ENCODE measurements around the gene GAP43. TPM values are rescaled to one million over a fixed set of nuclear protein-coding genes. Genes with fewer than 3 reads are reported as not detected.
"Not testable (repeated sequence)": the region's sequence is repeated elsewhere in the genome, so short reads cannot be mapped to it uniquely, and the experiment has no call there.

Gene GAP43
- total and polyA plus RNA-seq, 3 experiments from 2014 or later = not detected

DNA sequence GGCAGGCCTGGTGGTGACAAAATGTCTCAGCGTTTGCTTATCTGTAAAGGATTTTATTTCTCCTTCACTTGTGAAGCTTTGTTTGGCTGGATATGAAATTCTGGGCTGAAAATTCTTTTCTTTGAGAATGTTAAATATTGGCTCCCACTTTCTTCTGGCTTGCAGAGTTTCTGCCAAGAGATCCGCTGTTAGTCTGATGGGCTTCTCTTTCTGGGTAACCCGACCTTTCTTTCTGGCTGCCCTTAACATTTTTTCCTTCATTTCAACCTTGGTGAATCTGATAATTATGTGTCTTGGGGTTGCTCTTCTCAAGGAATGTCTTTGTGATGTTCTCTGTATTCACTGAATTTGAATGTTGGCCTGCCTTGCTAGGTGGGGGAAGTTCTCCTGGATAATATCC, 113.0 kb downstream of the GAP43 start:
- CTCF ChIA-PET; H3K4me1 ChIP-seq (ENCODE audit: insufficient read depth, low read length); H3K27ac Mint-ChIP-seq; H3K27me3 ChIP-seq (ENCODE audit: insufficient read depth, low read length, poor library complexity, severe bottlenecking); H3K36me3 Mint-ChIP-seq; H3K27ac ChIP-seq (ENCODE audit: low read depth, low read length); H3K36me3 ChIP-seq (ENCODE audit: insufficient read depth, low read length); POLR2A ChIA-PET; H3K4me1 Mint-ChIP-seq; H3K9me3 ChIP-seq (ENCODE audit: low read length); H3K4me3 ChIP-seq (ENCODE audit: low read length); H3K4me3 Mint-ChIP-seq; DNase-seq: not testable (repeated sequence)
- H3K27me3 Mint-ChIP-seq = peaks cover 20 to 40% of the 10 kb centered on the region in 2 donors
- H3K9me3 Mint-ChIP-seq = peaks cover 8 to 19% (median 14%) of the 10 kb centered on the region in 5 donors

DNA sequence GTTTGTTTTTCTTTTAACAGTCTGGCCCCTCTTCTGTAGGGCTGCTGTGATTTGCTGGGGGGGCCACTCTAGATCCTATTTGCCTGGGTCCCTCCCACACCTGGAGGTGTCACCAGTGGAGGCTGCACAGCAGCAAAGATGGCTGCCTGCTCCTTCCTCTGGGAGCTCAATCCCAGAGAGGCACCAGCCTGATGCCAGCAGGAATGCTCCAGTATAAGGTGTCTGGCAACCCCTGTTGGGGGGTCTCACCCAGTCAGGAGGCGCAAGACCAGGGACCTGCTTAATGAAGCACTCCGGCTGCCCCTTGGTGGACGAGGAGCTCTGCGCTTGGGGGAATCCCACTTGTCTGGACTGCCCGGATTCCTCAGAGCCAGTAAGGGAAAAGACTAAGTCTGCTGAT, 118.3 kb downstream of the GAP43 start:
- H3K4me3 ChIP-seq (ENCODE audit: low read length) = no peak overlapping the region
- no peaks in the 10 kb centered on the region for H3K27me3 ChIP-seq (ENCODE audit: insufficient read depth, low read length, poor library complexity, severe bottlenecking)
- ChIA-PET CTCF (no interaction called here), POLR2A (no interaction called here)
- Mint-ChIP-seq H3K4me1 (no peaks in the 10 kb centered on the region), H3K27ac (no peak overlapping the region), H3K27me3 (peaks cover 31 to 63% of the 10 kb centered on the region in 2 donors), H3K4me3 (no peak overlapping the region), H3K36me3 (peaks cover 0 to 5% (median 2%) of the 10 kb centered on the region in 3 donors), H3K9me3 (peaks cover 8 to 19% (median 14%) of the 10 kb centered on the region in 5 donors)
- no peak overlapping the region for H3K27ac ChIP-seq (ENCODE audit: low read depth, low read length)
- H3K4me1 ChIP-seq (ENCODE audit: insufficient read depth, low read length) = no peaks in the 10 kb centered on the region
- no peaks in the 10 kb centered on the region for H3K9me3 ChIP-seq (ENCODE audit: low read length)
- no peaks in the 10 kb centered on the region for H3K36me3 ChIP-seq (ENCODE audit: insufficient read depth, low read length)
- DNase-seq = no peak

DNA sequence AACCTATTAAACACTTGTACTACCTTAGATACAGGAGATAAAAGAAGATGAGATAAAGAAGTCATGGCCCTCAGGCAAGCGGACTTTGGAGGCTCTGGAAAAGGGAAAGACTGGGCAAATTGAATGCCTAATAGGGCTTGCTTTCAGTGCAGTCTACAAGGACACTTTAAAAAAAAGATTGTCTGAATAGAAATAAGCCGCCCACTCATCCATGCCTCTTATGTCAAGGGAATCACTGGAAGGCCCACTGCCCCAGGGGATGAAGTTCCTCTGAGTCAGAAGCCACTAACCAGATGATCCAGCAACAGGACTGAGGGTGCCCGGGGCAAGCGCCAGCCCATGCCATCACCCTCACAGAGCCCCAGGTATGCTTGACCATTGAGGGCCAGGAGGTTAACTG, 121.2 kb downstream of the GAP43 start:
- Mint-ChIP-seq H3K27me3 (peaks cover 38 to 65% of the 10 kb centered on the region in 2 donors), H3K9me3 (peaks cover 4 to 16% (median 11%) of the 10 kb centered on the region in 5 donors)
- H3K27ac ChIP-seq (ENCODE audit: low read depth, low read length); H3K27ac Mint-ChIP-seq; H3K27me3 ChIP-seq (ENCODE audit: insufficient read depth, low read length, poor library complexity, severe bottlenecking); POLR2A ChIA-PET; CTCF ChIA-PET; H3K9me3 ChIP-seq (ENCODE audit: low read length); DNase-seq; H3K4me3 Mint-ChIP-seq; H3K36me3 Mint-ChIP-seq; H3K4me3 ChIP-seq (ENCODE audit: low read length); H3K4me1 ChIP-seq (ENCODE audit: insufficient read depth, low read length); H3K4me1 Mint-ChIP-seq; H3K36me3 ChIP-seq (ENCODE audit: insufficient read depth, low read length): not testable (repeated sequence)

DNA sequence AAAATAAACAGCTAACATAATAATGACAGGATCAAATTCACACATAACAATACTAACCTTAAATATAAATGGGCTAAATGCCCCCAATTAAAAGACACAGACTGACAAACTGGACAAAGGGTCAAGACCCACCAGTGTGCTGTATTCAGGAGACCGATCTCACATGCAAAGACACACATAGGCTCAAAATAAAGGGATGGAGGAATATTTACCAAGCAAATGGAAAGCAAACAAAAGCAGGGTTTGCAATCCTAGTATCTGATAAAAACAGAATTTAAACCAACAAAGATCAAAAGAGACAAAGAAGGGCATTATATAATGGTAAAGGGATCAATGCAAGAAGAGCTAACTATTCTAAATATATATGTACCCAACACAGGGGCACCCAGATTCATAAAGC, 129.7 kb downstream of the GAP43 start:
- H3K9me3 Mint-ChIP-seq; H3K4me1 ChIP-seq (ENCODE audit: insufficient read depth, low read length); POLR2A ChIA-PET; H3K27me3 ChIP-seq (ENCODE audit: insufficient read depth, low read length, poor library complexity, severe bottlenecking); H3K27ac Mint-ChIP-seq; H3K27ac ChIP-seq (ENCODE audit: low read depth, low read length); H3K4me1 Mint-ChIP-seq; DNase-seq; H3K4me3 Mint-ChIP-seq; H3K36me3 Mint-ChIP-seq; H3K9me3 ChIP-seq (ENCODE audit: low read length); H3K36me3 ChIP-seq (ENCODE audit: insufficient read depth, low read length); H3K4me3 ChIP-seq (ENCODE audit: low read length): not testable (repeated sequence)
- CTCF ChIA-PET = interaction anchor here (1.6 kb wide), 1 partner anchor 9 kb away, joined by 3 read pairs; no protein-coding TSS in a partner anchor
- peaks cover 13 to 38% of the 10 kb centered on the region in 2 donors for H3K27me3 Mint-ChIP-seq

DNA sequence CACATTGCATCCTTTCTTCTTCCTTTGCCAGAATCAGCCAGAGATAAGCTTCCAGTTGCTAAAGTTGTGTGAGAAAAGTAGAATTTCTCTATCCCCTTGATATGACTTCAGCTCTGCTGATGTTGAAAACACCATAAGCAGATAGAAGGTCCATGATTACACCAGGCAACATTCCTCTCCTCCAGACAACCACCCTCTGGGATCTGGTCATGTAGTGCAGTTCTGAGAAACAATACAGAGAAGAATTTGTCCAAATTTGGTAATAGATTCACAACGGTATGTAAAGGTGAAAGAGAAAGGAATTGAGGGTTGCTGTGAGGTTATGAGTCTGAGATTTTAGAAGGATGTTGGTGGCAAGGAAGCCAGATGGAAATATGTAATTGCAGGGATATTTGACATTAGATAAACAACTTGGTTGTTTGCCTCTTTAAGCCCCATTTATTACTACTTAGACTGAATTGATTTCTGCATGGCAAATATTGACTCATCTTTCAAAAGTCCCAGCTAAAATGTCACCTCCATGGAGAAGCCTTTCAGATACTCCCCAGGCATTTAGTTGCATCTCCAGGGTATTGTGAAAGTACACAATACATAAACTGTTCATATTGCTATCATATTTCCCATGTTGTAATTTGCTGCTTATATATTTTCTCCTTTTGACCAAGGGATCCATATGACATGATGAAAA, 134.9 kb downstream of the GAP43 start:
- no peak overlapping the region for H3K27ac Mint-ChIP-seq
- DNase-seq = no peak
- H3K27me3 ChIP-seq (ENCODE audit: insufficient read depth, low read length, poor library complexity, severe bottlenecking) = no peaks in the 10 kb centered on the region
- no peak overlapping the region for H3K4me3 ChIP-seq (ENCODE audit: low read length)
- no peaks in the 10 kb centered on the region for H3K9me3 ChIP-seq (ENCODE audit: low read length)
- ChIA-PET CTCF (no interaction called here), POLR2A (no interaction called here)
- no peak overlapping the region for H3K27ac ChIP-seq (ENCODE audit: low read depth, low read length)
- no peaks in the 10 kb centered on the region for H3K36me3 Mint-ChIP-seq
- H3K27me3 Mint-ChIP-seq = peaks cover 0 to 7% of the 10 kb centered on the region in 2 donors
- no peaks in the 10 kb centered on the region for H3K4me1 ChIP-seq (ENCODE audit: insufficient read depth, low read length)
- no peak overlapping the region for H3K4me3 Mint-ChIP-seq
- H3K36me3 ChIP-seq (ENCODE audit: insufficient read depth, low read length) = no peaks in the 10 kb centered on the region
- H3K4me1 Mint-ChIP-seq = no peaks in the 10 kb centered on the region
- peaks cover 0 to 2% (median 0%) of the 10 kb centered on the region in 5 donors for H3K9me3 Mint-ChIP-seq

DNA sequence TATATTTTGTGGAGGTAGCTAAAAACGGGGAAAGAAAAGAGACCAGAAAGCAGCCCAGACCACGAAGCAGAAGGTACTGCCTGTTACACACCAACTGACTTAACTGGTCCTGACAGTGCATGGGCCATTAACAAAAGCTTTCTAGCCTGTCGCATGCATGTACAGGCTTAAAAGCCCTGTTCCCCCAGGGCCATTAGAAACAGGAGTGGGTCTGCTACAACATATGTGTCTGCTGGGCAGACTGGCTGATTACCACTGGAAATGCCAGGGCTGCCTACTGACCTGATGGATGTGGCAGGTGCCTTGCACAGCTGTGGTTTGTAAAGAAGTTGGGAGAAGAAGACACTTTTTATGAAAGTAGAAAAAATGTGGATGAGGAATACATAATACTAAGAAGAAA, 137.4 kb downstream of the GAP43 start:
- no peak overlapping the region for H3K27ac ChIP-seq (ENCODE audit: low read depth, low read length)
- no peaks in the 10 kb centered on the region for H3K4me1 Mint-ChIP-seq
- no peaks in the 10 kb centered on the region for H3K9me3 ChIP-seq (ENCODE audit: low read length)
- H3K27me3 ChIP-seq (ENCODE audit: insufficient read depth, low read length, poor library complexity, severe bottlenecking) = no peaks in the 10 kb centered on the region
- H3K36me3 ChIP-seq (ENCODE audit: insufficient read depth, low read length) = no peaks in the 10 kb centered on the region
- no peak overlapping the region for H3K4me3 ChIP-seq (ENCODE audit: low read length)
- ChIA-PET POLR2A (no interaction called here), CTCF (no interaction called here)
- no peaks in the 10 kb centered on the region for H3K36me3 Mint-ChIP-seq
- no peaks in the 10 kb centered on the region for H3K4me1 ChIP-seq (ENCODE audit: insufficient read depth, low read length)
- H3K27ac Mint-ChIP-seq = no peak overlapping the region
- no peak overlapping the region for H3K4me3 Mint-ChIP-seq
- no peak for DNase-seq
- H3K27me3 Mint-ChIP-seq = peaks cover 2 to 4% of the 10 kb centered on the region in 2 donors
- H3K9me3 Mint-ChIP-seq = no peaks in the 10 kb centered on the region

DNA sequence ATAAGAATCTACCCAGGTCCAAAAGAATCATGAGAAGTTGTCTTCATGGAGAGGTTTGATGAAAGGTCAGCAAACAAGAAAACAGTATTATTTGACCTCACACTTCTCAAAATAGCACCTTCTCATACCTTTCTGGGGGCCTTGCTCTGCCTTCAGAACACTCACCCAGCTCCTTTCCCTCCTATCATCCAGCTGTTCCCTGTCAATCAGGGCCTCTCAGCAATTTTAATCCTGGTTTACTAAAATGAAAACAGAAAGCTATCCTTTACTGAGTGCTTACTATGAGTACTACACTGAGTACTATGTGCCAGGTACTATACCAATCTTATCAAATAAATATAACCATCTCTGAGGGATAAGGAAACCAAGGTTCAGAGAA, 138.6 kb downstream of the GAP43 start:
- H3K4me3 Mint-ChIP-seq = no peak overlapping the region
- H3K4me1 Mint-ChIP-seq = no peaks in the 10 kb centered on the region
- ChIA-PET POLR2A (no interaction called here), CTCF (interaction anchor here (0.9 kb wide), 1 partner anchor 23 kb away, joined by 3 read pairs; no protein-coding TSS in a partner anchor)
- Histone ChIP-seq H3K27me3 (ENCODE audit: insufficient read depth, low read length, poor library complexity, severe bottlenecking) (no peaks in the 10 kb centered on the region), H3K4me1 (ENCODE audit: insufficient read depth, low read length) (no peaks in the 10 kb centered on the region), H3K9me3 (ENCODE audit: low read length) (no peaks in the 10 kb centered on the region), H3K4me3 (ENCODE audit: low read length) (no peak overlapping the region), H3K36me3 (ENCODE audit: insufficient read depth, low read length) (no peaks in the 10 kb centered on the region), H3K27ac (ENCODE audit: low read depth, low read length) (no peak overlapping the region)
- H3K36me3 Mint-ChIP-seq = no peaks in the 10 kb centered on the region
- DNase-seq = no peak
- H3K27me3 Mint-ChIP-seq = peaks cover 2 to 8% of the 10 kb centered on the region in 2 donors
- H3K27ac Mint-ChIP-seq = no peak overlapping the region
- no peaks in the 10 kb centered on the region for H3K9me3 Mint-ChIP-seq

DNA sequence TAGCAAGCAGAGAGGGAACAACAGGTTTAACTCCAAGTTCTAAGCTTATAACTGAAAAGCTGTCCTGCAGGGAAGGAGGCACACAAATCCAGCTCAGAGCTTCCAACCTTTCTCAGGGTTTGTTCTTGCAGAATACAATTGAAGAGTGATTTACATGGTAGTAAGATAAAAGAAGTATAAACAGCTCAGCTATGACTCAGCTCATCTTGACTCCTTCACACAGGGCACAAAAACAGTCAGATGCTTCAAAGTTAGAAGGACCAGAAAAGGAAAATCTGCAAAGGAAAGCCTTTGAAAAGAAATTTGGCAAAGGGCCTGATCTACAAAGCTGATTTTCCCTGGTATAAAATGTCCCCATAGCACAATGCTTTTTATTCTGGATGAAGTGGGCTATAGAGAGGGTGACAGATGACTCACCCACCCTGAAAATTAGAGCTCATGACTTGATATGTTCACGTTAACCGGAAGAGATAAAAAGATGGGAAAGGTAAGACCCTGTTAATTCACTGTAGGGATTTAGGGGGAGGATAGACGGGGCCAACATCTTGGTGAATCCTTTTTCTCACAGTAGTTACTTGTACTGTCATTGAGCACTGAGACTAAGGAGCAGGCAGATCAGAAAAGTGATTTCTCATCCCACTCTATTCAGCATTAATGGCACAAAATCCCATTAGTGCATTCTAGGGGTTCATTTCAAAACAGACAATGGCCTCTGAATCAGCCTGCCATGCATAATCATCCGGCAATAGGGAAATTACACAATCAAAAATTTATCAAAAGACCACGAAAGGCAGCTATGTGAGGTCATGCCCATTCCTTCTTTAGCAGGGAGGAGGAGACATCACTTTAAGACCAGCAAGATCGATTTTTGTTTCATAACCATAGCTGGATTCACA, 143.5 kb downstream of the GAP43 start:
- Histone ChIP-seq H3K4me3 (ENCODE audit: low read length) (no peak overlapping the region), H3K27me3 (ENCODE audit: insufficient read depth, low read length, poor library complexity, severe bottlenecking) (no peaks in the 10 kb centered on the region), H3K4me1 (ENCODE audit: insufficient read depth, low read length) (no peaks in the 10 kb centered on the region), H3K9me3 (ENCODE audit: low read length) (no peaks in the 10 kb centered on the region), H3K27ac (ENCODE audit: low read depth, low read length) (no peak overlapping the region), H3K36me3 (ENCODE audit: insufficient read depth, low read length) (no peaks in the 10 kb centered on the region)
- no peak for DNase-seq
- H3K4me1 Mint-ChIP-seq = no peaks in the 10 kb centered on the region
- H3K4me3 Mint-ChIP-seq = no peak overlapping the region
- POLR2A ChIA-PET = no interaction called here
- CTCF ChIA-PET = interaction anchor here (1.0 kb wide), 1 partner anchor 17 kb away, joined by 3 read pairs; no protein-coding TSS in a partner anchor
- no peak overlapping the region for H3K27ac Mint-ChIP-seq
- H3K27me3 Mint-ChIP-seq = peaks cover 2 to 11% of the 10 kb centered on the region in 2 donors
- H3K36me3 Mint-ChIP-seq = no peaks in the 10 kb centered on the region
- no peaks in the 10 kb centered on the region for H3K9me3 Mint-ChIP-seq
